GM18861 (cell line): ENCODE data around the gene WNT9A.

ENCODE experiments used
- ATAC-seq: cut with Tn5 transposase; IDR thresholded peaks from one replicate; pipeline ENCODE4 v1.9.1; 2021; ENCODE audit not compliant: unreplicated experiment

The WNT9A gene

DNA sequence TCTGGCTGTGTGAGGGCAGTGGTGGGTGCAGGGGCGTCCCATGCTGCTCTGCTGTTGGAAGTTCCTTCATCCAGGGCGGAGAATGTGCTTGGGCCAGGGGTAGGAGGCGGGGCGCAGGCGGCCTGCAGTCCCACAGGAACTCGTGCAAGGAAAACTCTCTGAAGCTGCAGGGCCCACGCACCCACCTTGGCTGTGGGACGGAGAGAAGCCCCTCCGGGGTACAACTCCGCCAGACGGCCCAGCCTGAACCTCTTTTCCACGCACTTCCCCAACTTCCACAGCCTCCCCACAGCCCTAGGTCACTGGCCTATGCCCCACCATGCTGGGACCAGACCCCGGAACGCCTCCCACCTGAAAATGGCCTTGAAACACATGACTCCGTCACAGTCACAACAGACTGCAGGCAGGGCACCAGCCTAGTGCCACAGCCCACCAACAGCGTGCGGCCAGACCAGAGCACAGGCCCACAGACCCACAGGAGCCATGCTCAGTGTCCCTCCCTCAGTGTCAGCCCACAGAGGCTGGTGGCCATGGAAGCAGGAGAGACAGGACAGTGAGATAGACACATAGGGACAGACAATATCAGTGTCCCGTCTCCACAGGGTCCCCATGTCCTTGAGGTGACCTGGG lies 47.8 kb downstream of the WNT9A start:
- ATAC-seq: no peak

DNA sequence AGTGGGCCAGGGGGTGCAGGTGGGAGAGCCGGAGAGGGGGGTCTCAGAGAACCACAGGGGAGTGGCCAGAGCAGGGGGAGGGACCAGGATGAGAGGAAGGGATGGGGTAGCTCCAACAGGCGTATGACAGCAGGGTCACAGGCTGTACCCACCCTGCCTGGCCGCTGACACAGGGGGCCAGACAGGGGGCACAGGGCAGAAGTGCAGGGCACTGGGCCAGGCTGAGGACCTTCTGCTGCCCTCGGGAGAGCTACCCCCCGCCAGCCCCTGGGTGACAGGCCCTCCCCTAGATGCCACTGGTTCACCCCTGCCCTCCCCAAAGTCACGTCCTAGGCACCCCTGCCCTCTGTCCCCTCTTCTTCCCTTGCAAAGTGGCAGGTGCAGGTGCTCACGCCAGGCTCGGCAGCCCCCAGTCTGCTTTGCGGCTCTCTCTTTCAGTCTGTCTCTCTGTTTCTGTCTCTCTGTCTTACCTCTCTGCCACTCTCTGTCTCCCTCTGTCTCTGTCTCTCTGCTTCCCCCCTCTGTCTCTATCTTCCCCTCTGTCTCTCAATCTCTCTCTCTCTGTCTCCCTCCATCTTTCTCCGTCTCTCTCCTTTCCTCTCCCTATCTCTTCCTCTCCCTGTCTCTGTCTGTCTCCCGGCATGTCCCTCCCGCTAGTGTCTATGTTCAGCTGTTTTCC lies 48.5 kb downstream of the WNT9A start:
- no peak for ATAC-seq

DNA sequence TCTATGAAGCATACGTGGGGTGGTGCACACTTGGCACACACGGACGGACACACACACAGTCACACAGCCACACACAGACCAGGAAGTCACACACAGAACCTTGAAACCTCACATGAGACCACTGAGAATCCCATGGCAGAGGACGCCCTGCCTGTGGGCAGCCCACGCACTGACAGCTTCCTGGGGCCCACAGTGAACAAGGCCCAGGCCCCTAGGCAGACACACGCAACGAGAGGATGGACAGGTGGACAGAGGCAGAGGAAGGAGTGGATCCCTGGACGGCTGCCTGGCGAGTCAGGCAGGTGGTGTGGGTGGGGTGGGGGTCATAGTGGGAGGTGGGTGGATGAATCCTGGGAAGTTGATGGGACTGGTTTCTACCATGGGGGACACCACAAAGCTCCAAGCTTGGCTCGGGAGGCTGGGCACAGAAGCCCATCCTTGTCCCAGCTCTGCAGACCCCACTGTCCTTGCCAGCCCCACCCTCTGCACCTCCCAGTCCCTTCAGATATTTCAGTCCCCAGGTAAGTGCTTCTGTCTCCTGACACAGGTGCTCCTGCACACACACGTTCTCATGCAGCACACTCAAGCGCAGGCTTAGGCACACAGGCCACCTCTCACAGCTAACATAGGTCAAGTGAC lies 49.1 kb downstream of the WNT9A start:
- no peak for ATAC-seq

DNA sequence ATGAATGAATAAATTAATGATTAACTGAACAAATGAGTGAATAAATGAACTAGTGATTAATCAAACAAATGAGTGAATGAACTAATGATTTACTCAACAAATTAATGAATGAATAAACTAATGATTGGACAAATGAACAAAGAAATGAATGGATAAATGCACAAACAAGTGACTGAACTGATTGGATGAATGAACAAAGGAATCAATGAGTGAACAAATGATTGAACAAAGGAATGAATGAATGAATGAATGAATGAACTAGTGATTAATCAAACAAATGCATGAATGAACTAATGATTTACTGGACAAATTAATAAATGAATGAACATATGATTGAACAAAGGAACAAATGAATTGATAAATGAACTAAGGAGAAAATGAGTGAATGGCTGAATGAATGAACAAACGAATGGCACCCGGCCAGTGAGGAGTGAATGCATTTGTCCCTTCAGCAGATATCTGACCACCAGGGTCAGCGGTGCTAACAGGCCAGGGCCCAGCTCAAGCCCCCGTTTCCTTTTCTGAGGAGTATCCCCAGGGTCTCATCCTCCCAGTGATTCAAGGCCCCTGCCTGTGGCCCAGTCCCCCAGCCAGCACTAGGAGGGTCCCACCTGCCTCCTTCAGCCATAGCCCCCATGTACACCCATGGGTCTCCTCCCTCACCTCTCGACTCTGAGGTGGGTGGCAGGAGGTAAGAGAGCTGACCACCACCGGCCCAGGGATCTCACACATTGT lies 49.9 kb downstream of the WNT9A start:
- ATAC-seq: no peak

DNA sequence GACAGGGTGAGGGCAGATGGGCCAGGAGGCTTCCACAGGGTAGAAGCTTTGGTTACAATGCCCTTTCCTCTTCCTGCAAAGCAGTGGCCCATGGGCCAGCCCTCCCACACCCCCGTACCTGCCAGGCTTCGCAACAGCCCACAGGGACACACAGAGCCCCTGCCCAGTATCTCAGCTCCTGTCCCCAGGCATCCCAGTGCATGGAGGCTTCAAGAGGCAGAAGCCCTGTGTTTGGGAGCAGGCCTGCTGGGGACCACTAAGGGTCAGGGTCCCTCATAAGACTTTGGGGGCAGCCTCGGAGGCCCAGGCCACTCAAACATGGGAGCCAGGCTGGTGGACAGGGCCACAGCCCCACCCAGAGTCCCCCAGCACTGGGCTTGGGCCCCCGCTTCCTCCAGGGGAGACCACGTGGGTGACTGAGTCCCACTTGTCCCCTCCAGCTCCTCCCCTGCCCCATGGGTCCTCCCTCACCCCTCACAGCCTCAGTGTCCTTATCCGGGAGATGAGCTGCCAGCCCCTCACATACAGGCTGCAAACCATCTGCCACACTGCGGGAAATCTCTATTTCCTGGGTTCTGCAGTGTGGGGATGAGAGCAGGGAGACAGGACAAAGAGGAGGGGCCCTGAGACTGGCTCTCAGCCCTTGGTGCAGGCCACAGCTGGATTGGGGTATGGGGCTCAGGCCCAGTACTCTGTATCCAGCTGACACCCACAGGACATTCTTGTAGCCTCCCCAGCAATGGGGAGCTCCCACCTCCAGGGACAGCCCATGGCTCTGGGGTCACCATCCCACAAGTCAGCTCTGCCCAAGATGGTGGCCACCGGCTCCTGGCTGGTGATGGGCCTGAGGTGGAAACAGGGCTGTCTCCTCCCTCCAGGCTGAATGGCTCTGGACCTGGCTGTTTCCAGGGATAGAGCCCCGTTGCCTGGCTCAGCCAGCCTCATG lies 50.7 kb downstream of the WNT9A start:
- no peak for ATAC-seq

DNA sequence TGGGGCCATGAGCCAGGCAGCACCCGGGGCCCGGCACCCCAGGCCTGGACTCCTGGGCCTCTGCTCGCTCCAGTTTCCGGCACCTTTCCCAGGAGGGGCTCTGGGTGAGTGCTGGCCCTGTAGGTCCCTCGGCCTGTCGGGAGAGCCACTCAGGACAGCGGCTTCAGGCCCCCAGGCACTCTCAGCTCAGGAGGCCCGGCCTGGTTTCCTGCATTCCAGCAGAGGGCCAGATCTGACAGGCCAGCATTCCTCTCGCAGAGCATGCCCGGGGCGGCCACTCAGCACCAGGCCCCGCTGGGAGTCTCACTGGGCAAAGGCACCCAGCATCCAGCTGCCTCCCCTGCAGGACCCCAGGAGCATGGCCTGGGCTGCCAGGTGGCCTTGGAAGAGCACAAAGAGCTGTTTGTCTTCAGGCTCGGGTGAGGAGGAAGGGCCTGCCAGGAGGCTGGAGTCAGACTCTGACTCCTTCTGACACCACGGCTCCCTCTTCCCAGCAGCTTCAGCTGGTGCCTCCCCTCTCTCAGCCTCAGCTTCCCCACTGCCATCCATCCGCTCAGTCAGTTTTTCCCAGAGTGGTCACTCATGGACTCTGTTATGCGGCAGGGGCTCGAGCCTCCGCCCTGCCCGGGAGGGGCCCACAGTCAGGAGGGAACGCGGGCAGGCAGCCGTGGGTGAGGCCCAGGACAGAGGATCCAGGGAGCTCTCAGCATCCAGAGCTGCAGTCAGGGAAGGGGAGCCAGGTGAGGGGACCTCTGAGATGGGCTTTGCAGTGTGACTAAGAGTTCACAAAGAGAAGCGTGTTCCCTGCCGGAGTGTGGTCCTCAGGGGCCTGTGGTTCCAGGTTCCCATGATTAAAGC lies 51.7 kb downstream of the WNT9A start:
- no peak for ATAC-seq

DNA sequence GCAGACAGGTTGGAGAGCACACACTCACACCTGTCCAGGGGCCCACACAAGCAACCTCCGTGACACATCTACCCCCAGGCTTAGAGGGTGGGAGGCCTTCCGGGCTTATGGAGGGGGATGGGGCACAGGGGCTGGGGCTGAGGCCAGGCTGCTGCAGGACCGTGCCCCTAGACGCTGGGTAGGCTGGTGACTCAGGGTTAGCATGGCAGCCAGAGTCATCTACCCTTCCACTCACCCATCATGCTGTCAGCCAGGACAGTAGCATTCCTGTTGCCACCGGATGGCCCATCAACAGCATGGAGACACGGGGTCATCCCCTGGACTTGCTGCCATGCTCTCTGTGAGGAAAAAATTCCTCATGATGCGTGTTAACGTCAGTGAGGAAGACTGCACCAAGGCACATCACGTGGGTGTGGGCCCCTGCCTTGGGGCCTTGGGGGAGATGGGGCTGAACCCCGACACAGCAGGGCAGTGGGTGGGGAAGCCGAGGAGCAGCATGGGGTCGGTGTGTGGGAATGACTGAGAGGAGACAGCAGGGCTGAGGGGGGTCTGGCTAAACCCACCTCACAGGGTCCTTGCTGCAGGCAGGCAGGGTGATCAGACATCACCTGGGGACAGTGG lies 52.8 kb downstream of the WNT9A start:
- ATAC-seq: no peak

DNA sequence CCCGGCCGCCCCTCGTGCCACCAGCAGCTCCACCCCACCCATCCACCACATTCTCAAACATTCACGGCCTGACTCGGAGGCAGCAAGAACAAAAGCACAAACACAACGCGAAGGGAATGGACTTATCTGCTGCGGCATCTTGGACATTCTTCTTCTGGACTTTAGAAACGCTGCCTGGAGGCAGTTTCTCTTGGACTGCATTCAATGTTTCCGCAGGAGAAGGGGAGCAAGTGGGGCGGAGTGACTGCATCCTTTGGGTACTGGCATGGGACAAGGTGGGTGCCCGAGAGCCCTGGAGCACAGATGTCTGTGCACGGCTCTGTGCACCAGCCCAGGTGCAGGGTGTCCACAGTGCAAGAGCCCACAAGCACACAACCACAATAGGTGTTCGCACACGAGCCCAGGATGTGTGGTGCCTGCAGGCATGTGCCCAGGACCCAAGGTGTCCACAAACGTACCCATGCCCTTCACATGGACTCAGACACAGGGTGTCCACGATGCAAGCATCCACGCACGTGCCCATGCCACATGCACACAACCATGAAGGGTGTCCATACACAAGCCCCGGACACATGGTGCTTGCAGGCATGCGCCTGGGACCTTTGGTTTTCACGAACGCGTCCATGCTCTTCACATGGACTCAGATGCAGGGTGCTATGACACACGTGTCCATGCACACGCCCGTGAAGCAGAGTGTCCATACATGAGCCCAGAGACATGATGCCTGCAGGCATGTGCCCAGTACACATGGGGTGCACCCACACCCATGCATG lies 53.6 kb downstream of the WNT9A start:
- no peak for ATAC-seq

DNA sequence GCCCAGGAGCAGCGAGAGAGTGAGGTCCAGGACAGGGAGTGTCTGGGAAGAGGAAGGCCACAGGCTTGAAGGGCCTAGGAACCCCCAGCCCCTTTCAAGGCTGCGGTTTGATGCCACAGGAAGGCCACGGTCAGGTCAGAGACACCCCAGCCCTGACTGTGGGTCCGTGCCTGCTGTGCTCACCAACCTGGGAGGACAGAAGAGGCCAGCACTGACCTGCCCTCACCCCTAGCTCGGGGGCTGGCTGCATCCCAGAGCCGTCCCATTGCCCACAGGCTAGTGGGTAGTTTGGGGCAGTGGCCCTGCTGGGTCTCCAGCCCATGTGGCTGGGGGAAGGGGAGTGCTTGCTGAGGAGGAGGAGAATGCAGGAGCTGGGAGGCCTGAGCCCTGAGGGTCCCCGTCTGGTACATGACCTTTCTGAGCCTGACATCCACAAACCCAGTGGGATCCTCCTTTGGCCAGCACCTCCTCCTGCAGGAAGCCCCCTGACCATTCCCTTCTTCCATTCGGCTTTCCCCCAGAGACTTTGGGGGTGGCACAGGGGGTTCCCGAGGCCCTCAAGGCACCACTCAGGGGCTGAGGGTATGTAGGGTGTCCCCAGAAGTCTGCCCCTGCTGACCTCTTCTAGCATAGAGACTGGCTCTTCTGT lies 54.3 kb downstream of the WNT9A start:
- ATAC-seq: no peak

DNA sequence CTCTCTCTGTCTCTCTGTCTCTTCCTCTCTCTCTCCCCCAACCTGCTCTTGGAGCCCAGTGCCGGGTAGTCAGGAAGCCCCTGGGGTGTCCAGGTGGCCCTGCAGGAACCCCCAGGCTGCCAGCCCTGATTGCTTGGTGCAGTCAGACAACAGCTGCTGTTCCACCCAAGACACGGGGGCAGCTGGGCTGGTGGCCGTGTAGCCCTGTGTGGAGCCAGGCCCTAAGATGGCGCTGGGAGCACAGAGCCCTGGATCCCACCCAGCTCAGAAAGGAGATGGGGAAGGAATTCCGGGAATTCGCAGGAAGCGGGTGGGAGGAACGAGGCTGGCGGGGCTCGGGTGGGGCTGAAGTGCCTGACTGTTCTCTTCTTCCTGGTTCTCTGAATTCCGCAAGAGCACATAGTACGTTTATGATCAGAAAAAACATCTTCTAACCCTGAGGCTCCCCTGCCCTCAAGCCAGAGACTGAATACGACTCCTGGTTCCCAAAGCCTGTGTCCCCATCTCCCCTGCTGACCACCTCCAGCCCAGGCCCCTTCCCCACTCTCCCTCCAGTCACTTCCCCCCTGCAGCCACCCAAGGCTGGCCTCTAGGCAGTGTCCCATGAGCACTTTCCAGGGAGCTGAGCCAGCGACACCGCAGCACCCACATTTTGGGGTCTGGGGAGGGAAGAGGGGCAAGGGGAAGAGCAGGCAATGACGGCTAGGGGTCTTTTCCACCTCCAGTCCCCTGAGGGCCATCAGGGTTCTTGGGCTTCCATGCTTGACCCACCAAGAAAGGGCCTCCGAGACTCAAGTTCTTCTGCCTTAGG lies 55.0 kb downstream of the WNT9A start:
- no peak for ATAC-seq

DNA sequence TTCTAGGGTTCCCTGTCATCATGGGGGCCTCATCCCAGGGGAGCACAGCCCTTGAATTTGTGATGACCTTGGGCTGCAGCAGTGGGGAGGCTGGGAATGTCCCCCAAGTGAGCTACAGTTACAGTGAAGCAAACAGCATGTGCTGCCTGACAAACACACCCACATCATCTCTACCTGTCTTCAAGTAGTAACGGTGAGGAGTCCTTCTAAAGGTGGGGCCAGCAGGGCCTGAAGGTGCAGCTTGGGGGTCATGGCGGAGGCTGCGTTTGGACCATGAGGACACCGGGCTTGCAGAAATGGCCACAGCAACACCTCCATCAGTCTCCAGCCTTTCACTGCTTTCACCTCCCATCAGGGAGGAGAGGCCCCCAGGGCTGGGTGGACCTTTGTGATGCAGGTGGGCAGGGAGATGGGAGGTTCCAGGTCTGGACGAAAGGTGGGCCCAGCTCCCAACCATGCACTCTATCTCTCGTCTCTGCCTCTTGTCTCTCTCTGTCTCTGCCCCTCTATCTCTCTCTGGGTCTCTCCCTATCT lies 55.7 kb downstream of the WNT9A start:
- ATAC-seq: no peak

DNA sequence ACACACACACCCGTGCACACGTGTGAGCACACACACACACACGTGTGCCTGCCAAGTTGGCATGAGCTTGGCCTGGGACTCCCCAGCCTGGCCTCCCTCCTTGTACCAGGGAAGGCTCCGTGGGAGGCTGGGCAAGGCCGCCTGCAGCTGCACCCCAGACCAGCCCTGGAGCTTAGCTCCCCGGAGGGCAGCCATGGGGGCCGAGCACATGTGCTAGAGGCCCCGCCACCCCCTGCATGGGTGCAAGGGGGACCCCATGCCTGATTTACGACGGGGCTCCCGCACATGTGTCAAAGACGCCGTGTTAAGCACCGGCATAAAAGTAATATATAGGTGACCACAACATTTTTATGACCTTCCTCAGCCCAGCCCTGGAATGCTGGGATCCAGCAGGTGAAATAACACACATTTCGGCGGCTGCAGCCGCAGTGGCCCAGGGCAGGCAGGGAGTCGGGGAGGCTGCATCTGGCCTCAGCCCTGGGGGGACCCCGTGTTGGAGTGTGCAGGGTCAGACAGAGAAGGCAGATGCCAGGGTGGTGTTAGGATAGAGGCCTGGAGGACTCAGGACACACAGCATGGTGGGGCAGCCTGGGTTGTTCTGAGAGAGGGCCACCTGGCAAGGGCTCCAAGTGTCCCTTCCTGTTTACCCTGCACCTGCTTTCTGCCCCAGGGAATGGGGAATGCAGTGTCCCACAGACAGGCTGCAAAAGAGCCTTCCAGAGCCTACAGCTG lies 56.3 kb downstream of the WNT9A start:
- no peak for ATAC-seq

DNA sequence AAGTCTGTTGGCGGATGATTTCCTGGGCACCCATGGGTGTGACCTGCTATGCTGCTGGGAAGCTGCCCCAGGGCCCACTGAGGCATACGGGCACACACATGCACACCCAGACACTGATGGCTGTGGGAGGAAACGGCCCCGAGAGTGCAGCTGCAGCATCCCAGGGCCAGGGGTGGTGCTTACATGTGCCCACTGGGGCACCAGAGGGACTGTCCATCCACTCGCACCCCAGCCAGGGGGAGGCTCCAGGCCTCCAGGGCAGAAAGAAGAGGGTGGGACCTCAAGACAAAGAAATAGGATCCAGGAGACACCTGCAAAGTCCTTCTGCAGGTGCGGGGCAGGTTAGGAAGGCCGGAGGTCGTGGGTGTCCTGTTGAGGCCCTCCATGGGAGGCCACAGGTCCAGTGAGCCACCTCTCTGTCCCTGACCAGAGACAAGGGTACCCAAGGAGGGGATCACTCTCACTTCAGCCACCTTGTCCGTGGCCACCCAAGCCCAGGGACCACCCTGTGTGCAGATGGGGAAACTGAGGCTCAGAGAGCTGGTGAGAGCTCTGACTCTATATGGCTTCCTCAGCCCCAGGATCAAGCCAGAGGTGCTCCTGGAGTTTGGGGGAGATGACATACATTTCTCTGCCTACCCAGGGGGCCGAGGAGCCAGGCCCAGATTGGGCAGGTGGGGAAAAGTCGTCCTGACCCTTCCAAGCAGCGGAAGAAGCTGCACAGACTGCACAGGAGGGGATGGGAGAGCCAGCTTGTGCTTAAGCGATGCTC lies 57.1 kb downstream of the WNT9A start:
- no peak for ATAC-seq

DNA sequence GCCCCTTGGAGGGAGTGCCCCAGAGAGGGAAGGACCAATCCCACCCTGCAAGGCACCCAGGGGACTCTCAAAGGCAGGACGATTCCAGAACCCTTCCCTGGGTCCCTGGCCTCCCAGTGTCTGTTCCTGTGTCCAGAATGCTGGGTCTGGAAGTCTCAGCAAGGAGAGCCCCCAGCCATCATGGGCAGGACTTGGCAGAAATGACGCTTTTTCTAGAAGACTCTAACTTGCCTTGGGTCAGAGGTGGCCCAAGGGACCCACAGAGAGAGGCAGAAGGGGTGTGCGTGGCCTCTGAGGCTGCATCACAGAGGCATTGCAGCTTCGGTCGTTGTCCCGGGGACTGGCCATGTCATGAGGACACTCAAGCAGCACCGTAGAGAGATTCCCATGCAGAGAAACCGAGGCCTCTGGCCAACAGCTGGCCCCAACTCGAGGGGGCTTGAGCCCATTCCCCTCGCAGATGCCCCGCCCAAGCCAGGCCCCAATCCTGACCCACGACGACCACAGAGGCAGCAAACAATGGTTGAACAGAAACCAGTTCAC lies 57.8 kb downstream of the WNT9A start:
- no peak for ATAC-seq
